GM21737 (cell line): Measurements from ENCODE around the gene ATXN7.

Experiments
- ATAC-seq: cut with Tn5 transposase; IDR thresholded peaks from one replicate; pipeline ENCODE4 v1.9.1; 2021; ENCODE audit warnings: mild to moderate bottlenecking, moderate library complexity; ENCODE audit not compliant: unreplicated experiment

Gene ATXN7

GRCh38 chr3:64039981-64040733 is 176.5 kb downstream of the ATXN7 start:
- ATAC-seq: no peak

GRCh38 chr3:64042952-64043351 is 179.3 kb downstream of the ATXN7 start:
- no peak for ATAC-seq

DNA sequence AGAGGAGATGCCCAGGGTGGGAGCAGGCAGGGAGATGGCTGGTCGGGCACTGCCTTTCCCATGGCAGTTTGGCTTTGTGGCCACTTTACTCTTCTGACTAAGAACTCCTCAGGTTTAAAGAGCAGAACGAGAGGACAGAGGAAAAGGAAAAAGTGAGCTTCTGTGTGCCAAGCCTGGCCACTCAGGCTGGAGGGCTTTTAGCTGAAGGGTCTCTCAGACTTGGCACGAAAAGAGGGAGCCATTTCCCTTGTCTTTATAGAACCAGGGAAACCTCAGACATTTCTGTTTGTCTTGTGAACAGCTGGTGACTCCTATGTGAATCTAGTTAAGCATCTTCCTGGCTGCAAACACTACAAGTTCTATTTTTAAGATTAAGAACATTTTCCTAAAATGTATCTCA is 182.9 kb downstream of the ATXN7 start:
- ATAC-seq: no peak

DNA sequence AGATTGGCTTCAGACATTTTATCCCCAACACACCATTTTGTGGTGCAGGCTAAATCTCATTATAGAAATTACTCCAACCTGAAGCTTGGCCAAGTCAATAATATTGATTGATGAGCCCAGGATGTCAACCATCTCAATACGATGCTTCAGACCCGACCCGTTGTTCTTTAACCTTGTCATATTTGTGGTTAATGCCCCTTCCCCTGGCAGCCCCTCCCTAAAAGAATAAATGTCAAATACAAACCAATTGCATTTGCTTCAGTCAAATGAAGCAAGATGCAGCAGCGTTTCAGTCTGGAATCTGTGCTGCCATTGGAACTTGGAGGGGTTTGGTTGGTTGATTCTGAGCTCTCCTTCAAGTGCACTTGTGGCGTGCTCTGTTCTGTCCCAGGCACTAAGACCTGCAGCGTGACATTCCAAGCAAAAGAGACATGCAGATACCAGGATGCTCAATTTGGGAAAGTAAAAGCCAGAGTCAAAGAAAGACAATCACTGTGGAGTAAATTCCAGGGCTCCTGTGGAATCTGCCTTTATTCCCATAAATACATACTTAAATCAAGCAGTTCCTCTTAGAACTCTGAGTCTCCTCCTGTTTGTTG is 183.4 kb downstream of the ATXN7 start:
- ATAC-seq: no peak

DNA sequence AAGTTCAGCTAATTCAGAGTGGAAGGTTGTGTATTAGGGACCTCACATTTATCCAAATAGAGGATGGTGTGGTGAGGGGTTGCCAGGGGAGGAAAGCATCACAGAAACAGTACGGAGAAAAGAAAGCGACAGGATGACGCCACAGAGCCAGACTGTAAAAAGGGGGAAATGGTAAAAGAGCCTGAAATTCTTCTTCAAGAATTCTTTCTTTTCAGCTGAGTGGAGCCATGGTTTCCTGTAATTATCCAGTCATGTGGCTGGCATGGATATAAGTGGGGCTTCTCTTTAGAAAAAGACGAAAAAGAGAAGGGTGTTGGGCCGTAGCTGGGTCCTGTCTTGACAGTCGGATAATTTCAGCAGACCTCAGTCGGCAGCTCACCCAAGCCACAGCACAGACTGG is 184.1 kb downstream of the ATXN7 start:
- no peak for ATAC-seq

- ATAC-seq: no peak
Measured at GRCh38 chr3:64048631-64049061, 185.0 kb downstream of the ATXN7 start.

- no peak for ATAC-seq
Measured at GRCh38 chr3:64049136-64049535, 185.5 kb downstream of the ATXN7 start.

- ATAC-seq: no peak
Measured at GRCh38 chr3:64049832-64050231, 186.2 kb downstream of the ATXN7 start.
